Stimulated activated CD4-positive, alpha-beta T cell treated with anti-CD3 and anti-CD28 coated beads, Interleukin-2, amount 100 ng/mL, for 48 hours (primary cell): Measurements from ENCODE around the gene LMTK2.

Experiments used
- DNase-seq, 2 donors: peaks; one replicate each; pipeline ENCODE4 v3.0.0-alpha.2; 2020

The LMTK2 gene

GRCh38 chr7:98222533-98223195 is 116.0 kb downstream of the LMTK2 start:
- no peak for DNase-seq

GRCh38 chr7:98223351-98223897 is 116.8 kb downstream of the LMTK2 start:
- DNase-seq = no peak

GRCh38 chr7:98223898-98224700 is 117.4 kb downstream of the LMTK2 start:
- no peak for DNase-seq

DNA sequence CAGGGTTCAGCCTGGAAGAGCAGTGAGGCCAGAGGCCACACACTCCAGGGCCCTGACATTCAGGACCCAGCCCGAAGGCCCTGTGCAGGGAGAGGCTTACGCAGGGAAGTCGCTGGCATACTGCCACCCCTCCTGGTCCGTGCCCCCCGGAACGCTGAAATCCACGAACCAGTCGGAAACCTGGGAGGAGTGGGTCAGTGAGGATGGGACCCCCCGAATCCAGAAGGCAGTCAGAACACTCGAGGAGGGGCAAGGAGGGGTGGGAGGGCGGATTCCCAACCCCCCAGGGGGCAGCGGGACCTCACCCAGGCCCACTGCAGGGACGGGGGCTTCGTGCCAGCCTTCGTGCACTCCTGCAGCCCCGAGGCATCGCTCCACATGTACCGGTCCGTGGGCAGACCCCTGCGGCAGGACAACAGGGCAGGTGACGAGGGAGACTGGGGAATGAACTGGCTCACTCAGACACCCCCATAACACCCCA is 118.1 kb downstream of the LMTK2 start:
- DNase-seq = no peak

DNA sequence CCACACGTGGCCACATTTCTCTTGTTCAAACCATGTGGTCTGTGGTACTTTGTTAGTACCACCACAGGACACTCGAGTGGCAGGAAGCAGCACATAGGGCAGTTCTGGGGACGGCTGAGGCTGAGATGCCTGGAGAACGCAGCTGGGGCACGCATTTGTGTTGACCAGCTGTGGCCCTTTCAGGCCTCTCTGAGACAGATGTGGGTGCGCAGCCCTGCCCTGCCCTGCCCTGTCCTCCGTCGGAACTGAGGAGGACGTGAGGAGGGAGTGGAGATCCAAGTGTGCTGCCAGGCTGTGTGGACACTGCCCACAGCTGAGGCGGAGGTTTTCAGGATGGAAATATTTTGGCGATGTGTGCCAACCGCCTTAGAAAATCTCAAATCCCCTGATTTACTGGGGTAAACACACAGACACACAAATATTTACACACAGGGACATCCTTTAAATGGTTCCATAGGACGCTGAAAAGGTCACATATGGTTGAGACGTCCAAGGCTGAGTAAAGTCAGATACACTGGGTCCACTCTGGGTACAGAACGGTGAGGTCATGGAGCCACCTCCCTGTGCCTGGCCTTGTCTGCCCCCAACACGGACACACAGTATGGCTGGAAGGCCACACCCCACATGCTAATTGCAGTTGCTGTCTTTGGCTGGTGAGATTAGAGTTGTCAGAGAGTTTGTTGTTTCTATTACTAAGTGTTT is 119.4 kb downstream of the LMTK2 start:
- DNase-seq = no peak

DNA sequence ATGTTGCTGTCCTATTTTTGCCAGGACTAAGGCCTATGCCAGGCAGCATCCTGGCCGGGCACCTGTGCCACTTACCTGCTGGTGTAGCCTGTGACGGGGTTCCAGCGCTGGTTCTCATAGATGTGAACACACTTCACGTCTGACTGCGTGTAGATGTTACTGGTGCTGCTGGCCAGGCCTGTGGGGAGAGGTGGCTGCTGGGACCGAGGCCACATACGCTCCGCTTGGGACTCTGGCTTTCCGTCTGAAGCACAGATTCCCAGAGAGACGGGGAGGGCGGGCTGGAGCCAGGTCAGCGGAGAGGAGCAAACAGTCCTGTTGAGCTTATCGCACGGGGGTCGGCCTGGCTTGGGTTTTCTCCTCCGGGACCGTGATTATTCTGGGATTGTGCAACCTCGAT is 121.3 kb downstream of the LMTK2 start:
- no peak for DNase-seq

DNA sequence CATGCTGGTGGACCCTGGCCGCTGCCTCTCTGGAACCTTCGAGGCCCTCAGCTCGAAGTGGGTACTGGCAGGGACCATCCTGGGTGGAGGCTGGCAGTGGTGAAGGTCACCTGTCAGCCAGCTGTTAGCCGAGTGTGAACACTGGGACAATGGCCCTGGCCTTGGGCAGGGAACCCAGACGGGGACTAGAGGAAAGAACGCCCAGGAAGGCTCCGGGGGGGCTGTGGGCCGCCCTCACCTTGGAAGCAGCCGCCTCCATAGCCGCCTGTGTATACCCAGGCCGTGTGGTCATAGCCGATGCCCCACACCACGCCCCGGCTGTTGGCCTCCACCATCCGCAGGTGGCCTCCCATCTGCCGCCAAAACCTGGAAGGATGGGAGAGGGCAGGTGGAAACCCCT is 122.1 kb downstream of the LMTK2 start:
- DNase-seq = no peak

- no peak for DNase-seq
Measured at GRCh38 chr7:98229441-98229840, 122.8 kb downstream of the LMTK2 start.

DNA sequence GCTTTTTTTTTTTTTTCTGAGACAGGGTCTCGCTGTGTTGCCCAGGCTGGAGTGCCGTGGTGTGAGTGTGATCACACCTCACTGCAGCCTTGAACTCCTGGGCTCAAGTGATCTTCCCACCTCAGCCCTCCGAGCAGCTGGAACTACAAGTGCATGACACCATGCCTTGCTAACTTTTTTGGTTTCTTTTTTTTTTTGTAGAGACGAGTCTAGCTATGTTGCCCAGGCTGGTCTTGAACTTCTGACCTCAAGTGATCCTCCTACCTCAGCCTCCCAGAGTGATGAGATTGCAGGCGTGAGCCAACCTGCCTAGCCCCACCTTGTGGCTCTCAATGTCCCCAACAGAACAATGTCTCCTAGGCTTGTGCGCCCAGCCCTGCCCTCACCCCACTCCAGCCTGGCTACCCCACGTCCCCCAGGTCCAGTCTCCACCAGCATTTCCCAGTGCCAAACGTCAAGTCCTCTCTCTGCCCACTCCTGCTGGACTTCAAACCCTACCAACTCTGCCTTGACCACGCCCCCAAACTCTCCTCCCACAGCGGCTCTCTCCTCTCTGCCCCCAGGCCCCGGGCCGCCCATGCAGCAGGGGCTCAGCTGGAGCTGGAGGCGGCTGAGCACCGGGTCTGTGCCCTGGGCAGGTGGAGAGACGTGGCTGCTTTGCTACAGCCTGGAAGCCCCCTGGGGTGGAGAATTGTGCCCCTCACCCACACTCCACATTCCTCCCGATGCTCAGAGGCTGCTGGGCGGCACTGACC is 123.5 kb downstream of the LMTK2 start:
- DNase-seq = no peak

GRCh38 chr7:98230746-98231471 is 124.2 kb downstream of the LMTK2 start:
- no peak for DNase-seq

GRCh38 chr7:98231493-98232262 is 125.0 kb downstream of the LMTK2 start:
- DNase-seq = no peak

DNA sequence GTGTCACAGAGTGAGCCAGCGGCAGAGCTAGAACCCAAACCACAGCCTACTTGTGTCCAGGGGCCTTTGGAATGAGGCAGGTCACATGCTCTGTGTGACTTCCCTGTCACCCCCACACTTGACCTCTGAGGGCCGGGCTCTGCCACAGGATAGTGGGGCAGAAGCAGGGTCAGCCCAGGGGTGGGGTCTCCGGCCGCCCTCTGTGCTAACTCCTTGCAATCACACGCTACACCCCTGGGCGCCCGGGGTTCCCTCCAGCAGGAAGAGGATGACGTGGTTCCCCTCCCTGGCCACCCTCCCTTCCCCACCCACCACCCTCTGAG is 125.6 kb downstream of the LMTK2 start:
- DNase-seq = no peak

- DNase-seq = no peak
Measured at GRCh38 chr7:98232799-98233198, 126.1 kb downstream of the LMTK2 start.

GRCh38 chr7:98233219-98234070 is 126.8 kb downstream of the LMTK2 start:
- no peak for DNase-seq

GRCh38 chr7:98234429-98235147 is 127.9 kb downstream of the LMTK2 start:
- DNase-seq = no peak

DNA sequence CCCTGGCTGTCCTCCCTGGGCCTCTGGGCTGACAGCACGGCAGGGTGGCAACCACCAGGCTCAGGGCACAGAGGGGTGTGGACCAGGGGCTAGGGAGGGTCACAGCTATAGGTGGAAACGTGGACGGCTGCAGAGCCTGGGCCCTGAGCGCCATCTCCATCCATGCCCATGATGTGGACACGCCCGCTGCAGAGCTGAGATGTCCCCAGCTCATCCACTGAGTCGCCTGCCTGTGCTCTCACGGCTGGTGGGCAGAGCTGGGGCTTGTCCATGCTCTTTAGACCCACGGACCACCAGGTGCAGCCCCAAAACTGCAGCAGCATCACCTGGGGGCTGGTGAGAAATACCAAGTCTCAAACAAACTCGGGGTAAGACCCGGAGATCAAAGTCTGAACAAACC is 129.2 kb downstream of the LMTK2 start:
- no peak for DNase-seq

DNA sequence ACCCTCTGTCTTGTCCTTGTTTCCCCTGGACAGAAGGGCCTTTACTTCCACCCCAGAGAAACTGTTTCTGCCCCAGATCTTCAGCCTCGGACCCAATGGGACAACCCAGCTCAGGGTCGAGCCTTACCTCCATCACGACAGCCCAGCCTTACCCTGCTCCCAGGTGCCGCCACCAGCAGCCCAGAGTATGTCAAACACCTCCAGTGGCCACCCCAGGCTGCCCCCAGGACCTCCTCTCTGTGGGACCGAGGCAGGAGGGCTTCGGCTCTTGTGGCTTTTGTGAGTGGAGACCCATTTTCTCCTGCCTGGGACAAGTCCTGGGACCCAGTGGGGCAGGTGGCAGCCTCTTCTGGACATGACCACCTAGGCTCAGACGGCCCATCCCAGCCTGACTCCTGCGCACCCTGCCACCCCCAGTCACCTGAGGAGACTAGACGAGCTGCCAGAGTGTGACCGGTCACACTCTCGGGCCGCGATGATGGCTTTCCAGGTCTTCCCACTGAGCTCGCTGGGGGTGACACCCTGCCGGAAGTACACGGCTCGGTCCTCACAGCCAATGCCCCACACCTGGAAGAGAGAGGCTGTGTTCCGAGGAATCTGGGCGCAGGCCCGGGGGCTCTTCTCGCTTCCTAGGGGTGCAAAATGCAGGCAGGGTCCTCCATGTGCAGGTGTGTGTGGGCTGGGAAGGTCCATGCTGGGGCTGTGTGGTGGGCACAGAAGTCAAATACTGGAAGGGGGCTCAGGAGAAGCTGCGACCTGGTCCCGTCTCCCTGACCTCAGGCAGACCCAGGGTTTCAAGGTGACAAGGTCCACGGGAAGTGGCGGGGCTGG is 129.9 kb downstream of the LMTK2 start:
- DNase-seq = no peak

DNA sequence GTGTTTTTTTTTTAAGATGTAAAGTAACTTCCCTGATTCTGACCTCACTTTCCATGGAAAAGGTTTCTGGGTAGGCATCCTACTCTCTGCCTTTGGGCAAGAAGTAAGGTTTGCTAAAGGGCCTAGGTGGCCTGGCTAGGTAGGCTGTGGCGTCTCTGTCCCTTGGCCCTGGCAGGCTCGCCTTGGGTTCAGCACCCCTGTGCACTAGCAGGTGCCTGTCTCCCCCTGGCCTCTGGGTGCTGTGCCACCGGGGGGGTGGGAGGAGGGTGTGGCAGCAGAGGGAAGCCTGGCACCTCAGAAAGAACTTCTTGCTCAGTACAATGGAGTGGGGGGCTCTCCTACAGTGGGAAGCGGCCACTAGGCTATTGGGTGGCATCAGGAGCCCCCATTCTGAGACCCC is 131.4 kb downstream of the LMTK2 start:
- no peak for DNase-seq

DNA sequence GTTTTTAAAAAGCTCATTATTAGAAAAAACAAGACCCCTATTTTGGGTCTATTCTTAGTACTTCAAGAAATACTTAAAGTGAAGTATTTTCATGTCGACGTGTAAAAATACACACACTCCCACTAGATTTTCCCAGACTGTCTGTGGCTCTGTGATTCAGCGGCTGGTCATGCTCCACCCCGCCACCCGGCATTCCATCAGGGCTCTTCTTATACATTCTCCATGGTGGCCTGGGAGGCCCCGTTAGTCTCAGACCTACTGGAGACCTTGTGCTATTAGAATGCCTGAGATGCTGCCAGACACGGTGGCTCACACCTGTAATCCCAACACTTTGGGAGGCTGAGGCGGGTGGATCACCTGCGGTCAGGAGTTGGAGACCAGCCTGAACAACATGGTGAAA is 132.3 kb downstream of the LMTK2 start:
- DNase-seq = no peak
